B cell (primary cell): ENCODE results near the gene TTLL10. TPM values are rescaled to one million over a fixed set of nuclear protein-coding genes. Genes with fewer than 3 reads are reported as not detected.

Experiments
- ATAC-seq: fragments of 200-7000 bp; cut with Tn5 transposase; one replicate; pipeline ENCODE4 v1.10.0; 2021; ENCODE audit warnings: low read depth, mild to moderate bottlenecking, moderate number of reproducible peaks, moderate library complexity
- CTCF ChIA-PET: fragments of 350-600 bp; sonication (Branson Sonifier 250); formaldehyde crosslinking; loops from one replicate; lab custom pipeline; 2021; ENCODE audit warnings: antibody characterized with exemption, inconsistent platforms; lab: Charles Lee
- POLR2A ChIA-PET: fragments of 350-600 bp; sonication (Branson Sonifier 250); formaldehyde crosslinking; loops from one replicate; lab custom pipeline; 2021; ENCODE audit warnings: antibody characterized with exemption; lab: Charles Lee
- DNase-seq: peaks from one replicate; pipeline ENCODE4 v3.0.0; 2013
- H2AFZ ChIP-seq: 2 replicates; pipeline ENCODE4 v1.6.1; 2012; ENCODE audit warnings: mild to moderate bottlenecking, low read depth, low read length; ENCODE audit not compliant: insufficient read depth, poor library complexity, severe bottlenecking
- H3K27ac ChIP-seq, 2 donors: 1 replicate in 1 of 2; 2 replicates in 1 of 2; pipeline ENCODE4 v1.5.1; 2012 to 2013; ENCODE audit warnings: low read length in 2 of 2, mild to moderate bottlenecking in 2 of 2, moderate library complexity in 1 of 2
- H3K27me3 ChIP-seq, 4 experiments: fragments of 200-600 bp in 1 of 4; sonication (generic) in 1 of 4; replicated peaks in 1 of 4; 1 replicate in 2 of 4; 2 replicates in 2 of 4; pipeline versions ENCODE4 v1.6.1 to v1.7.0; 2013 to 2016; ENCODE audit warnings: low read length in 3 of 4, mild to moderate bottlenecking in 2 of 4, mixed read lengths in 1 of 4, moderate library complexity in 1 of 4; ENCODE audit not compliant: insufficient read depth in 4 of 4, control insufficient read depth in 3 of 4; ENCODE audit errors: control extremely low read depth in 1 of 4
- H3K36me3 ChIP-seq, 2 experiments: replicated peaks in 1 of 2; 1 replicate in 1 of 2; 2 replicates in 1 of 2; pipeline versions ENCODE4 v1.6.1 to v1.7.1; 2013; ENCODE audit warnings: low read length in 1 of 2; ENCODE audit not compliant: insufficient read depth in 2 of 2, control insufficient read depth in 1 of 2; ENCODE audit errors: control extremely low read depth in 1 of 2, extremely low read depth in 1 of 2
- H3K4me1 ChIP-seq, 2 donors: fragments of 200-600 bp in 1 of 2; sonication (generic) in 1 of 2; 1 replicate in 1 of 2; 2 replicates in 1 of 2; pipeline versions ENCODE4 v1.5.1 to v1.6.1; 2013 to 2017; ENCODE audit warnings: low read length in 2 of 2; ENCODE audit not compliant: control insufficient read depth in 2 of 2, insufficient read depth in 2 of 2
- H3K4me2 ChIP-seq: replicated peaks from 2 replicates; pipeline ENCODE3; 2012; ENCODE audit warnings: mild to moderate bottlenecking, low read depth, low read length; ENCODE audit not compliant: poor library complexity, severe bottlenecking
- H3K4me3 ChIP-seq, 5 experiments: fragments of 200-600 bp in 1 of 5; sonication (generic) in 1 of 5; 1 replicate in 3 of 5; 2 replicates in 2 of 5; pipeline versions ENCODE4 v1.5.1 to v1.7.0; 2011 to 2016; ENCODE audit warnings: low read length in 4 of 5, mild to moderate bottlenecking in 4 of 5, low read depth in 2 of 5, control low read depth in 1 of 5, moderate library complexity in 1 of 5; ENCODE audit not compliant: insufficient read depth in 1 of 5; ENCODE audit errors: control extremely low read depth in 1 of 5, extremely low read depth in 1 of 5
- H3K79me2 ChIP-seq: fragments of 200-600 bp; sonication (generic); one replicate; pipeline ENCODE4 v1.6.0; 2016; ENCODE audit warnings: low read length; ENCODE audit not compliant: control insufficient read depth, insufficient read depth
- H3K9ac ChIP-seq: fragments of 200-600 bp; sonication (generic); 2 replicates; pipeline ENCODE4 v1.6.1; 2017; ENCODE audit warnings: mild to moderate bottlenecking, low read length, moderate library complexity
- H3K9me3 ChIP-seq, 3 donors: one replicate each; pipeline versions ENCODE4 v1.6.1 to v1.7.1; 2013; ENCODE audit warnings: low read length in 2 of 3; ENCODE audit not compliant: control insufficient read depth in 2 of 3, insufficient read depth in 1 of 3; ENCODE audit errors: control extremely low read depth in 1 of 3
- H4K20me1 ChIP-seq: 2 replicates; pipeline ENCODE4 v1.6.0; 2012; ENCODE audit warnings: mild to moderate bottlenecking, low read length; ENCODE audit not compliant: insufficient read depth, control insufficient read depth, poor library complexity, severe bottlenecking
- H3K27ac Mint-ChIP-seq: one replicate; pipeline ENCODE4 v1.8.0; 2021; ENCODE audit warnings: mixed read lengths
- H3K27me3 Mint-ChIP-seq: one replicate; pipeline ENCODE4 v1.8.0; 2021; ENCODE audit warnings: mixed read lengths
- H3K4me1 Mint-ChIP-seq: one replicate; pipeline ENCODE4 v1.8.0; 2021; ENCODE audit warnings: mixed read lengths
- H3K4me3 Mint-ChIP-seq: one replicate; pipeline ENCODE4 v1.8.0; 2021; ENCODE audit warnings: mixed read lengths
- H3K9me3 Mint-ChIP-seq: one replicate; pipeline ENCODE4 v1.8.0; 2022; ENCODE audit warnings: mixed read lengths; ENCODE audit not compliant: insufficient read depth
- CTCF ChIP-seq: fragments of 200-600 bp; IDR thresholded peaks from one replicate; pipeline ENCODE4 v1.8.0; 2022; ENCODE audit warnings: antibody characterized with exemption, mild to moderate bottlenecking
- EZH2 ChIP-seq: IDR thresholded peaks from 2 replicates; pipeline ENCODE4 v1.6.1; 2012; ENCODE audit warnings: borderline replicate concordance, low read depth, mild to moderate bottlenecking, moderate library complexity, low read length; ENCODE audit not compliant: insufficient read depth, poor library complexity, severe bottlenecking
- WGBS: methylation state at CpG from one replicate; pipeline ENCODE4 v1.1.5; 2013; ENCODE audit warnings: missing lambda C conversion rate; ENCODE audit not compliant: insufficient coverage; 5-methylcytosine and 5-hydroxymethylcytosine counted together
- intact Hi-C: fragments of 100-400 bp; cut with micrococcal nuclease; formaldehyde crosslinking; loops from one replicate; pipeline ENCODE4 v1.10.0; 2022
- polyA plus RNA-seq: library from polyadenylated mRNA; depleted of rRNA; stranded (reverse); fragments of >200 nt; gene quantifications from 2 replicates; pipeline ENCODE4 v1.2.3, GENCODE V29; 2012
- total RNA-seq, 2 donors: library from RNA; stranded (reverse); fragments of 120-200 nt in 1 of 2; gene quantifications; 1 replicate in 1 of 2; 2 replicates in 1 of 2; pipeline versions ENCODE4 v1.2.3 to v1.2.4, GENCODE V29; 2013 to 2022

The TTLL10 gene
- total and polyA plus RNA-seq, 2 donors (not counting 1 experiment from before 2014, with no cell fraction given), result 0.37 to 0.45 TPM

DNA sequence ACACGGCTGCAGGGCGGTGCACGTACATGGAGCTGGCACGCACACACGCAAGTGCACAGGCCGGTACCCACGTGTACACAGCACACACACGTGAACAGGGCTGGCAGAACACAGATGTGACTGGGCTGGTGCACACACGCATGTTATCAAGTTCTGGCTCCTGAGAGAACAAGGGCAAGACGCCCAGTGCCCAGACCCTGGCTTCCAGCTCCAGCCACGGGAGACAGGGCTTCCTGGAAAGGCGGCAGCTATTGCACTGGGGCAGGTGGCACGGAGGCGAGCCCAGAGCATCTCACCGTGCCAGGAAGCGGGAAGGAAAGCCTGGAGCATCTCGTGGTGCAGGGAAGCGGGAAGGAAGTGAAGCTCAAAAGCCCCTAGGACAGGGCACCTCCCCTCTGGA lies 52.2 kb downstream of the TTLL10 start:
- Histone ChIP-seq H3K4me1 (peaks cover 13 to 18% of the 10 kb centered on the region in 2 donors), H2AFZ (no peak overlapping the region), H3K27me3 (no peaks in the 10 kb centered on the region), H3K9ac (no peak overlapping the region), H3K9me3 (no peaks in the 10 kb centered on the region), H4K20me1 (peaks cover 93% of the 10 kb centered on the region), H3K4me2 (no peak overlapping the region), H3K36me3 (peaks cover 0 to 67% of the 10 kb centered on the region in 2 experiments), H3K27ac (no peak overlapping the region), H3K79me2 (peaks cover 71% of the 10 kb centered on the region), H3K4me3 (no peak overlapping the region)
- ATAC-seq, result no peak
- H3K27me3 Mint-ChIP-seq, result no peaks in the 10 kb centered on the region
- ChIA-PET POLR2A (interaction anchor here (1.2 kb wide), 1 partner anchor 51 kb away, joined by 3 read pairs; no protein-coding TSS in a partner anchor), CTCF (interaction anchor here (1.4 kb wide), 1 partner anchor 103 kb away, joined by 4 read pairs; no protein-coding TSS in a partner anchor)
- no peak for DNase-seq
- intact Hi-C loops, result no loop called here
- peaks cover 20% of the 10 kb centered on the region for H3K4me1 Mint-ChIP-seq
- no peak overlapping the region for H3K4me3 Mint-ChIP-seq
- 95% methylated on average over 18 of the region's 18 CpGs for WGBS
- H3K27ac Mint-ChIP-seq, result no peak overlapping the region
- TF ChIP-seq CTCF, result no peak
- no peak for TF ChIP-seq EZH2
- H3K9me3 Mint-ChIP-seq, result no peaks in the 10 kb centered on the region

DNA sequence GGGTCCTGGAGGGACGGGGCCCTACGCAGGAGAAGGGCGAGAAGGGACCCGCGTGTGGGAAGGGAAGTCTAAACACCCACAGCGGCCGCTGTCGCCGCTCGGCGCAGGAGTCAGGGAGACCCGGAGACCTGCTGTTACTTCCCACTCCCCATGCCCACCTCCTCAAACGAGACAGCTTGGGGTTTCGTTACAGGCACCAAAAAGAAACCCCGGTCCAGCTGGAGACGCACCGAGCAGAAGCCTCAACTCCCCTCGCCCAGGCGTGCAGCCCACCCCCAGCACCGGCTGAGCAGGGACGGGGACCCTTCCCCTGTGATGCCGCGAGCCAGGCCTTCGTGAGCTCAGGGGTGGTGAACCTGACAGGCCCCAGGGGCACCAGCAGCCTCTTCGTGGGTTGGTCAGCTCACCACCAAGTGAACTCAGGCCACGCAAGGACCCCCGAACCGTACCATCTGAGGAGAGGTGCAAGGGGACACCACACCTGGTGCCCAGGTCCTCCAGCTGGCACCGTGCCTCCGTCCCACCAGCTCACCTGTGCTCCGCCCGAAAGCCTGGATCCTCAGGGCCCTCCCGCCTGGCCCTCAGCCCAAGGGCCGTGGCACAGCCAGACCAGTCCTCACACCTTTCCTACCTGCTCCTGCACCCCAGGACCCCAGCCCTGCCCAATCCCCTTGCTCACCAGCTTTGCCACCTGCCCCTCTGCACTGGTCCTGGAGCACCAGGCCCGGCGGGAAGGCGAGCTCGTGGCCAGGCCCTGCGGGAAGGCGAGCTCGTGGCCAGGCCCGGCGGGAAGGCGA lies 53.1 kb downstream of the TTLL10 start:
- no peak overlapping the region for H3K27ac ChIP-seq
- H3K79me2 ChIP-seq, result peaks cover 76% of the 10 kb centered on the region
- POLR2A ChIA-PET, result interaction anchor here (0.7 to 1.2 kb wide), 2 partner anchors 24 to 52 kb away, joined by 3 to 5 read pairs; no protein-coding TSS in a partner anchor
- CTCF ChIA-PET, result interaction anchor here (1.4 kb wide), 1 partner anchor 11 kb away, joined by 3 read pairs; no protein-coding TSS in a partner anchor
- no peaks in the 10 kb centered on the region for H3K9me3 ChIP-seq
- Mint-ChIP-seq H3K27ac (no peak overlapping the region), H3K9me3 (no peaks in the 10 kb centered on the region), H3K27me3 (no peaks in the 10 kb centered on the region), H3K4me3 (no peak overlapping the region), H3K4me1 (peaks cover 21% of the 10 kb centered on the region)
- ATAC-seq (no peak), DNase-seq (no peak)
- H3K4me2 ChIP-seq, result no peak overlapping the region
- peaks cover 14 to 21% of the 10 kb centered on the region in 2 donors for H3K4me1 ChIP-seq
- H3K36me3 ChIP-seq, result peaks cover 0 to 59% of the 10 kb centered on the region in 2 experiments
- H3K9ac ChIP-seq, result no peak overlapping the region
- peaks cover 93% of the 10 kb centered on the region for H4K20me1 ChIP-seq
- intact Hi-C loops, result no loop called here
- no peaks in the 10 kb centered on the region for H3K27me3 ChIP-seq
- TF ChIP-seq EZH2 (no peak), CTCF (no peak)
- H3K4me3 ChIP-seq, result no peak overlapping the region
- WGBS, result 94% methylated on average over 44 of the region's 44 CpGs
- H2AFZ ChIP-seq, result no peak overlapping the region
